CD1c-positive myeloid dendritic cell (primary cell): ENCODE data around the gene NR6A1.

ENCODE experiments used
- DNase-seq: peaks from one replicate; pipeline ENCODE4 v3.0.0-alpha.2; 2016; ENCODE audit errors: extremely low spot score

Gene NR6A1

GRCh38 chr9:124488641-124489210 lies 282.4 kb downstream of the NR6A1 start:
- DNase-seq: no peak

GRCh38 chr9:124487260-124488182 lies 283.6 kb downstream of the NR6A1 start:
- DNase-seq: no peak

GRCh38 chr9:124486778-124487259 lies 284.3 kb downstream of the NR6A1 start:
- DNase-seq: no peak

GRCh38 chr9:124485936-124486335 lies 285.2 kb downstream of the NR6A1 start:
- DNase-seq: no peak

GRCh38 chr9:124485201-124485600 lies 285.9 kb downstream of the NR6A1 start:
- DNase-seq: no peak

GRCh38 chr9:124483481-124483880 lies 287.6 kb downstream of the NR6A1 start:
- DNase-seq: no peak

- DNase-seq: no peak
Measured at GRCh38 chr9:124482431-124483031, 288.6 kb downstream of the NR6A1 start.

- no peak for DNase-seq
Measured at GRCh38 chr9:124481115-124481514, 290.0 kb downstream of the NR6A1 start.

- no peak for DNase-seq
Measured at GRCh38 chr9:124480621-124480981, 290.5 kb downstream of the NR6A1 start.

GRCh38 chr9:124479947-124480620 lies 291.0 kb downstream of the NR6A1 start:
- DNase-seq: no peak

- DNase-seq: no peak
Measured at GRCh38 chr9:124479371-124479770, 291.7 kb downstream of the NR6A1 start.

- no peak for DNase-seq
Measured at GRCh38 chr9:124478354-124478753, 292.8 kb downstream of the NR6A1 start.

- DNase-seq: no peak
Measured at GRCh38 chr9:124477648-124478285, 293.3 kb downstream of the NR6A1 start.

- DNase-seq: peak; percentile 14
Measured at GRCh38 chr9:124477211-124477647, 293.9 kb downstream of the NR6A1 start.

- no peak for DNase-seq
Measured at GRCh38 chr9:124475868-124476690, 295.0 kb downstream of the NR6A1 start.

- DNase-seq: no peak
Measured at GRCh38 chr9:124475158-124475867, 295.8 kb downstream of the NR6A1 start.

GRCh38 chr9:124474151-124474550 lies 297.0 kb downstream of the NR6A1 start:
- DNase-seq: no peak

- DNase-seq: no peak
Measured at GRCh38 chr9:124473310-124473709, 297.8 kb downstream of the NR6A1 start.

GRCh38 chr9:124472770-124473169 lies 298.3 kb downstream of the NR6A1 start:
- no peak for DNase-seq

- DNase-seq: no peak
Measured at GRCh38 chr9:124471761-124472160, 299.4 kb downstream of the NR6A1 start.
